NCI-H526 treated with DMSO at 0.1 percent for 48 hours (cell line): ENCODE results near the gene NOVA2.
A peak's percentile ranks its signal among the peaks of the same experiment; 100 is the strongest.

ENCODE experiments used
- DNase-seq: peaks from one replicate; lab custom pipeline; 2025; lab: John Stamatoyannopoulos, UW

NOVA2 gene

GRCh38 chr19:45962021-45962420, 11.6 kb downstream of the NOVA2 start:
- no peak for DNase-seq

DNA sequence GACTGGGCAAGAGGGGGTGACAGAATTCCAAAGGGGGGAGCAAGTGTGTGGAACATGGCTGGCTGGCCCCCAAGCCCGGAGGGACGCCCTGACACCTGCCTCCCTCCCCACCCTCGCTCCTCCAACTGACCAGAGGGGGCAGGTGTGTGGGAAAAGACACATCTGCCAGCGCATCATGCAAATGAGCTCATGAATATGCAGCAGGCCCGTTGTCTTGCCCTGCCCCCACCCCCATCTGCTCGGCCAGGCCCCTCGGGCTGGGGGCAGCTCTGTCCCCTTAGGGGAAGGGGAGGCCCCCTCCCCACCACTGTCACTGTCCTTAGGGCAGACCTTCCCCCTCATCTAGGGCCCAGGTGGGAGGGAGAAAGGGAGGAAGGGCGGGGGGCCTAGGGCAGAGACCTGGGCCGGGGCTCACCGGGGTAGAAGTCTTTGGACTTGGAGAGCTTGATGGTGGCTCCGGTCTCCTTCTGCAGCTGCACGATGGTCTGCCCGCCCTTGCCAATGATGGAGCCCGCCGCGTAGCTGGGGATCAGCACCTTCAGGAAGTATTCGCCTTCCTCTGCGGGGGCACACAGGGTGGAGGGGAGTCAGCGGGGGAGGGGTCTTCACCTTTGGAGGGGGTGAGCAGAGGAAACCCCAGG, 12.9 kb downstream of the NOVA2 start:
- DNase-seq = peak; percentile 27

DNA sequence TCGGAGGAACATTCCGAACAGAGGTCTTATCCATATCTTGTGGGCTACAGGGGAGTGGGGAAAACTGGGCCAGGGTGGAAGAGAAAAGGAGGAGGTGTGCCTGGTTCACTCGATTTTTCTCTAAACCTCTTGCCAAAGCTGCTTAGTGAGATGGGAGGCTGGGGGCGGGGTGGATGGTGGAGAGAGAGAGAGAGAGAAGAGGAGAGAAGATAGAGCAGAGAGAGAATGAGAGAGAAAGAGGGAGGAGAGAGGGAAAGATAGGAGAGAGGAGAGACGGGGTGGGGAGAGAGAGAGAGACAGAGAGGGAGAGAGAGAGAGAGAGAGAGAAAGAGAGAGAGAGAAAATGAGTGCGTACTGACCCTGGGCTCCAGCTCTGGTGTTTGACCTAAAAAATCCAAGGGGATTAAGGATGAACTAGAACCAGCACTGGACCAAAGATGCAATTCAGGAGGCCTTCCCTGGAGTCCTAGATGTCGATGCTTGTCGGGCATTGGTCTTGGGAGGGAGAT, 14.1 kb downstream of the NOVA2 start:
- no peak for DNase-seq

DNA sequence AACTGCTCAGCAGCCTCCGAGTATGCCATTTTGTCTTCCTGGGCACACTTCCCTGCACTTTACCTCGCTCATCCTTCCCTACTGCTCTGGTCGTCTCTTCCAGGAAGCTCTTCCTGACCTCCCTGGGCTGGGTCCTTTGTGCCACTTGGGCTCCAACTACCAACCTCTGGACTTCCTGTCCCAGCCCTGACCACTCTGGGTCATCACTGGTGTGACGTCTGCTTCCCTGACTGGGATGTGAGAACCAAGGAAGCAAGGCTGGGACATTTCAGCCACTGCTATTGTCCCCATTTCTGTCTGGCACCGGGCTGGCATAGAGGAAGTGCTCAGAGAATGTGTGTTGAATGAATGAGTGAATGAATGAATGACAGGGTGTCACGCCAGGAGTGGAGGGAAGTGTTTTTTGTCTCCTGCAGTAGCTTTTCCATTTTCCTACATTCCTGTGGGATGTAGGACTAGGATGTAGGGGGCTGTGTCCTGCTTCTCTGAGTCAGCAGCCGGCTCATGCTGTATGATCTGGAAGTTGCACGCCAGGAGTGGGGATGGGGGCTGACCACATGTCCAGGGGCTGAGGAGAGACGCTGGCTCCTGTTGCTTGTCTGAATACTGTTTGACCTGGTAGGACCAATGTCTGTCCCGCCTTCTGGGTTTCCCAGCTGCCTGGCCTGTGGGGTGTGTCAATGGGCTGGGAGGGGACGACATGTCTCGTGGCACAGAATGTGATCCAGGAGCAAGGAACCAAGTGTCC, 14.7 kb downstream of the NOVA2 start:
- DNase-seq = no peak

- DNase-seq = no peak
Measured at GRCh38 chr19:45958320-45958719, 15.3 kb downstream of the NOVA2 start.

DNA sequence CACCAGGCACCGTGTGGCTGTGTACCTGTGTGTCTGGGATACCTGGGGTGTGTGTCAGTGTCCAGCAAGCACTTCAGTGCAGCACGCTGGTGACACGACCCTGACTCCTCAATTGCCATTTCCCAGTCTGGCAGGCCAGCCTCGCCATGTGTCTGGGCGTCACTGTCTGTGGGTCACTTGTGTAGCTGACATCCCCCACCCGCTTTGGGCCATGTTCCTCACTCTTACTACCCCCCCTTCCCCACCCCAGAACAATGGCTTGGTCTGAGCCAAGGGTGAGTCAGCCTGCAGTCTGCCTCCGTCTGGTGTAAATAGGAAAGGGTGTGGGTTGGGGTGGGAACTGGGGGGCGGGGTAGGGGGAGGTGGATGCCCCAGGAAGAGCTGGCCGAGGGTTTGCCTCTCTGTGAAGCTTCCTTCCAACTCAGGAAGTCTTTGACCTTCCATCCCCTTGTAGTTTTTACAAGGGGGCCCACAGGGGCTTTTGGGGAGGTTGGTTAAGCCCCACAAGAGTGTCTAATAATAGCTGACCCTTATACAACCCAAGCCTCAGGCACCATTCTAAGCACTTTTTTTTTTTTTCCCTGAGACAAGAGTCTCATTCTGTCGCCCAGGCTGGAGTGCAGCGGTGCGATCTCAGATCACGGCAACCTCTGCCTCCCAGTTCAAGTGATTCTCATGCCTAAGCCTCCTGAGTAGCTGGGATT, 17.6 kb downstream of the NOVA2 start:
- DNase-seq = no peak

DNA sequence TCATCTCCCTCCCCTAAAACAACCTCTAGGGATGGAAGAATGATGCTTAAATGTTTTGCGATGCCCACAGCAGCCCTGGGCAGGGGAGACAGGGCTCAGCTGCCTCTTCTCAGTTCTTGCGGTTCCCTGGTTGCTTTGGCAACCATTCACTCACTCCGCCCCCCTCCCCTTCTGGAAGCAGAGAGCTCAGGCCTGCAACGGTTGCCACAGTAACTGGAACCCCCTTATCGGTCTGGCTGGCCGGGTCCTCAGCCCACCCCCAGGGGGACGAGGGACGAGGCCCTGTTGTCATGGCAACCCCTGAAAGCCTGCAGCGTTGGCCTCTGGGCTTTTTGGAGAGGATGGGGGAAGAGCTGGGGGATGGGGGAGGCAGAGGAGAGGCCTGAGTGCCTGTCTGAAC, 19.5 kb downstream of the NOVA2 start:
- DNase-seq = no peak

- no peak for DNase-seq
Measured at GRCh38 chr19:45953676-45954075, 20.0 kb downstream of the NOVA2 start.

GRCh38 chr19:45952686-45953505, 20.8 kb downstream of the NOVA2 start:
- DNase-seq = no peak

DNA sequence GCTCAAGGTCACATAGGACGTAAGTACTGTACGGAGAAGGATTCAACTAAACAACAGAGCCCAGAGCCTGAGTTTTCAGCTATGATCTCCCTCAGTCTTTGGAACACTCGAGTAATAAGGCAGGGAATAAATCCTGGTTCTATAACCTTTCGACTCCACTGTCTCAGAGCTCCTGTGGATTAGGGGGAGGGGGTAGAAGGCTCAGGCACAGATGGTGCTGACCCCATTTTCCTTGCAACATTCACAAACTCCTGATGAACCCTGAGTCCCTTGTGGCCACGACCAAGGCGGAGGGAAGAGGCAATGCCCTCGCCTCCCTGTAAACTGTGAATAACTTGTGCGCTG, 21.4 kb downstream of the NOVA2 start:
- DNase-seq = no peak

GRCh38 chr19:45947926-45948325, 25.7 kb downstream of the NOVA2 start:
- DNase-seq = no peak

GRCh38 chr19:45940515-45940805, 33.2 kb downstream of the NOVA2 start:
- no peak for DNase-seq

DNA sequence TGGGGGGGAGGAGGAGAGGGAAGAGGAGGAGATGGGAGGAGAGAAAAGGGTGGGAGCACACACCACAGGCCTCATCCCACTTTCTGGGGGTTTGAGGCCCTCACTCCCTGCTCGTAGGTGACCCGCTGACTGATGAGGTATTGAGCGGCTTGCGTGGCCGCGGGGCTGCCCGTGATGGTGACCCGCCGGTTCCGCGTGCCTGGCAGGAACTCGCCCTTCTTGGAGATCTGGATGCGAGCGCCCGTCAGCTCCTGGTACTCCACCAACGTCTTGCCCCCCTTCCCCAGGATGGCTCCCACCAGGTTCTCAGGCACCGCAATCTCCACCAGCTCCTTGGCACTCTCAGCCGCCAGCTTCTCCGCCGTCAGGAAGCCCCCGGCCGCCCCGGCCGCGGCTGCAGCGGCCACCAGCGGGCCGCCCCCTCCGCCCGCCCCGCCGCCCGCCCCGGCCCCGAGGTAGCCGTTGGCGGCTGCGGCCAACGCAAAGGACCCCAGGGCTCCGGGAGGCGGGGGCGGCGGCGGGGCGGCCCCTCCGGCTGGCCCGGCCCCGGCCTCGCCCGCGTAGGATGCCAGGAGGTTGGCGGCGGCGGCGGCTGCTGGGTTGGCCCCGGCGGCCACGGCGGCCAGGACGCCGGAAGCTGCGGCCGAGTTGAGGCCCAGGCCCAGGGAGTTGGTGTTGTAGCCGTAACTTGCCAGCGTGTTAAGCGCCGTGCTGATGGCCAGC, 33.7 kb downstream of the NOVA2 start:
- DNase-seq = no peak

DNA sequence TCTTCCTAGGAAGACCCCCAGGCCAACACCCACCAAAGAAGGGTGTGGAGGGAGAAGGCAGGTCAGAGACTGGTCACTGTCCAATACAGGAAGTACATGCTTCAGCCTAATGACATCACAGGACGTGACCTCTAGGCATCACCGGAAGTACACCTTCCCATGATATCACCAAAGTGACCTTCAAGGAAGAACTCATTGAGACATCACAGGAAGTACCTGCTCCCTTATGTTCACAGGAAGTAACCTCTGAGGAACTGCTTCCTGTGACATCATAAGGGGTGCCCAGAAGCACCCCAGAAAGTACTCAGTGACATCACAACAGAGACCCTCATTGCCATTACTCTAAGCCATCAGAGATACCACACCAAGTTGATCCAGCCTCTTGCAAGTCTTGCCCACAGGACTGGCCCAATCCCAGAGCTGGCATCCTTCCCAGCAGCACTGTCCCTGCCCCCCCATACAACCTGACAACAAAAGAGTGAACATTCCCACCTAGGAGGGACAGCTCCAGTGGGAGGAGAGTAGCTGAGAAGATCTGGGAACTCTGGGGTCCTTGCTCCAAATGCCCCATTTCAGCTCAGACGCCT, 34.8 kb downstream of the NOVA2 start:
- DNase-seq = no peak

DNA sequence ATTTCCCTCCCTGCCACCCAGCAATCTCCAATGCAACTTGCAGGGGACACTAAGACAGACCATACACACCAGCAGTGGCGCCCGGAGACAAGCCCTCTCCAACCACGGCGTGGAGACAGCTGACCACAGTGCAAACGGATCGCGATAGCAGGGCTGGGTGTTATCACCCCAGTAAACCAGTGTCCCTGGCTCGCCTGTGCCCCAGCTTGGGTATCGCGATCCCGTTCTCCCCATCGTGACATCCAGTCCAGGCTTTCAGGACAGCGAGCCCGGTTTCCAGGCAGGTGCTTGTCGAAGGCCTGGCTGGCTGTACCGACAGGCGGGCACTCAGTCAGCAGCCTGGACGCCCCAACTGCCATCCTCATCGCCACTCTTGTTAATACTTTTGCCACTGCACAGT, 38.4 kb downstream of the NOVA2 start:
- no peak for DNase-seq

GRCh38 chr19:45934551-45935230, 39.0 kb downstream of the NOVA2 start:
- DNase-seq = no peak

DNA sequence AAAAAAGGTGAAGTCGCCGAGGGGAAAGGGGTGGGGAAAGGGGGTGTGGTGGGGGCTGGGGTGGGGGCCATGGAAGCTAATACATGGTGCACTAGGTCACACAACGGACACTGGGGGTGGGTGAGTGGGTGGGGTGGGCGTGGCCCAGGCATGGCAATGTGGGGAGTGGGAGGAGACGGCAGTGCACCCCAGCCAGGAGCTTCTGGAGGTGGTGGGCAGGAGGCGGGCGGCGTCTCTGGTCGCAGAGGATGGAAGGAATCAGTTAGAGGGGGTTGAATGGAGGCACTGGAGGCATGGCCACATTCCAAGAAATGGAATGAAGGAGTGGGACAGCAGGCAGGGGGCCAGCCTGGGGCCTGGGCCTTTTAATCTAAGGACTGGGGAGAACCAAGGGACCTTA, 39.9 kb downstream of the NOVA2 start:
- DNase-seq = no peak

GRCh38 chr19:45931055-45931454, 42.6 kb downstream of the NOVA2 start:
- DNase-seq = no peak

- no peak for DNase-seq
Measured at GRCh38 chr19:45929247-45929646, 44.4 kb downstream of the NOVA2 start.

DNA sequence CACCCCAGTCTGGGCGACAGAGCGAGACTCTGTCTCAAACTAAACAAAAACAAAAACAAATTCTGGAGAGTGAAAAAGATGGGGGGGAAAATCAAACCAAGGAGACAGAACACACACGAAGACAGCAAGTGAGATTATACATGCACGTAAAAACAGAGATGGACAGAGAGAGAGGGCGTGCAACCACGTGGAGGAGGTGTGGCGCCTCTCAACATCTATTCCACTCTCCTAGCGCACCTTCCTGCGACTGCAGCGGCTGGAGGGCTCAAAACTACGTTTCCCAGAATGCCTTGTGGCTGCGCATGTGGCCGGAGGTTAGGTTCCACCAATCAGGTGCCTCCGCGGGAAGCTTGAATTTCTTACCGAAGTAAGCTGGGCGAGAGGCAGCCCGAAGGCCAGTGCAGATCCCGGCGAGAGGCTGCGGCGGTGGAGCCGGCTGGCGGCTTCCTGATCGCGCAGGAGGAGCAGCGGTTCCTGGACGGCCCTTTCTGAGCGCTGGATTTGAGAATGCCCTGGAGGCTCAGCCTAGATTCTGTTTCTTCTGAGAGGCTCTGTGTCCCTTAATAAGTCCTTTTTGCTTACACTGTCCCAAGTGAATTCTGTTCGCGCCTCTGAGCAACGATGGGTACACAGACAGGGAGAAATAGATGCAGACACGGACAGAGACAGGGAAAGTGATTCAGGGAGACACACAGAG, 46.0 kb downstream of the NOVA2 start:
- DNase-seq = peak; percentile 91
